WI38 (cell line): Measurements from ENCODE around the gene SPARCL1.
"Not testable (repeated sequence)": the region's sequence is repeated elsewhere in the genome, so short reads cannot be mapped to it uniquely, and the experiment has no call there.

Experiments used
- H3K4me3 ChIP-seq: 2 replicates; pipeline ENCODE4 v1.5.1; 2011; ENCODE audit warnings: low read depth, mild to moderate bottlenecking, control low read depth, low read length
- CTCF ChIP-seq: IDR thresholded peaks from 2 replicates; pipeline ENCODE4 v1.5.1; 2012; ENCODE audit warnings: low read depth, mild to moderate bottlenecking, control low read depth, low read length

The SPARCL1 gene

GRCh38 chr4:87442889-87443288, 86.3 kb downstream of the SPARCL1 start:
- TF ChIP-seq CTCF: no peak
- no peak overlapping the region for H3K4me3 ChIP-seq

- no peak for TF ChIP-seq CTCF
- no peak overlapping the region for H3K4me3 ChIP-seq
These were observed 95.8 kb downstream of the SPARCL1 start for GRCh38 chr4:87433342-87433741.

GRCh38 chr4:87430038-87430437, 99.1 kb downstream of the SPARCL1 start:
- TF ChIP-seq CTCF: no peak
- no peak overlapping the region for H3K4me3 ChIP-seq

GRCh38 chr4:87428979-87429378, 100.2 kb downstream of the SPARCL1 start:
- TF ChIP-seq CTCF: no peak
- H3K4me3 ChIP-seq: no peak overlapping the region

- H3K4me3 ChIP-seq: no peak overlapping the region
- TF ChIP-seq CTCF: no peak
These were observed 101.7 kb downstream of the SPARCL1 start for GRCh38 chr4:87427518-87427868.

- H3K4me3 ChIP-seq: no peak overlapping the region
- TF ChIP-seq CTCF: no peak
These were observed 102.2 kb downstream of the SPARCL1 start for GRCh38 chr4:87426865-87427517.

GRCh38 chr4:87425711-87426110, 103.5 kb downstream of the SPARCL1 start:
- TF ChIP-seq CTCF: no peak

GRCh38 chr4:87424099-87424543, 105.1 kb downstream of the SPARCL1 start:
- H3K4me3 ChIP-seq: not testable (repeated sequence)

More at GRCh38 chr4:87425711-87426110, 103.5 kb downstream of the SPARCL1 start:
- no peak overlapping the region for H3K4me3 ChIP-seq
